Common myeloid progenitor, CD34-positive (primary cell): ENCODE measurements around the gene ANKRD24.
"Not testable (repeated sequence)": the region's sequence is repeated elsewhere in the genome, so short reads cannot be mapped to it uniquely, and the experiment has no call there.

Source experiments
- CTCF ChIA-PET: fragments of 350-600 bp; sonication (Branson Sonifier 250); formaldehyde crosslinking; loops from one replicate; lab custom pipeline; 2021; ENCODE audit warnings: antibody characterized with exemption; lab: Charles Lee
- POLR2A ChIA-PET: fragments of 350-600 bp; sonication (Branson Sonifier 250); formaldehyde crosslinking; loops from one replicate; lab custom pipeline; 2021; ENCODE audit warnings: antibody characterized with exemption; lab: Charles Lee
- DNase-seq, 3 donors: peaks; one replicate each; pipeline versions ENCODE4 v3.0.0 to v3.0.0-alpha.2; 2013
- H3K27ac ChIP-seq, 2 experiments: 1 replicate in 1 of 2; 2 replicates in 1 of 2; pipeline ENCODE4 v1.7.0; 2013; ENCODE audit warnings: inconsistent platforms in 2 of 2, low read length in 2 of 2, mild to moderate bottlenecking in 2 of 2, low read depth in 1 of 2, moderate library complexity in 1 of 2; ENCODE audit not compliant: severe bottlenecking in 2 of 2, insufficient read depth in 1 of 2, poor library complexity in 1 of 2
- H3K27me3 ChIP-seq, 5 experiments: replicated peaks in 2 of 5; 1 replicate in 3 of 5; 2 replicates in 2 of 5; pipeline versions ENCODE4 v1.6.1 to v1.7.0; 2013; ENCODE audit warnings: low read length in 4 of 5, mild to moderate bottlenecking in 2 of 5, moderate library complexity in 2 of 5, inconsistent platforms in 1 of 5; ENCODE audit not compliant: insufficient read depth in 5 of 5, control insufficient read depth in 4 of 5
- H3K36me3 ChIP-seq, 4 experiments: 1 replicate in 2 of 4; 2 replicates in 2 of 4; pipeline versions ENCODE4 v1.6.1 to v1.7.0; 2013; ENCODE audit warnings: low read length in 3 of 4, control low read depth in 1 of 4, mild to moderate bottlenecking in 1 of 4; ENCODE audit not compliant: control insufficient read depth in 4 of 4, insufficient read depth in 4 of 4
- H3K4me1 ChIP-seq, 4 experiments: 1 replicate in 3 of 4; 2 replicates in 1 of 4; pipeline versions ENCODE4 v1.6.1 to v1.7.1; 2013; ENCODE audit warnings: low read length in 3 of 4, mild to moderate bottlenecking in 3 of 4, control low read depth in 1 of 4, inconsistent platforms in 1 of 4, moderate library complexity in 1 of 4; ENCODE audit not compliant: control insufficient read depth in 4 of 4, insufficient read depth in 4 of 4; ENCODE audit errors: control extremely low read depth in 1 of 4
- H3K4me3 ChIP-seq, 7 experiments: 1 replicate in 4 of 7; 2 replicates in 3 of 7; pipeline versions ENCODE4 v1.5.1 to v1.7.0; 2013; ENCODE audit warnings: mild to moderate bottlenecking in 7 of 7, low read length in 6 of 7, moderate library complexity in 6 of 7, inconsistent platforms in 2 of 7, low read depth in 2 of 7, control low read depth in 1 of 7; ENCODE audit not compliant: insufficient read depth in 4 of 7, control insufficient read depth in 1 of 7; ENCODE audit errors: extremely low read depth in 1 of 7
- H3K9me3 ChIP-seq, 5 experiments: 1 replicate in 4 of 5; 2 replicates in 1 of 5; pipeline versions ENCODE4 v1.6.1 to v1.7.1; 2013; ENCODE audit warnings: low read length in 4 of 5, mild to moderate bottlenecking in 2 of 5, inconsistent platforms in 1 of 5, low read depth in 1 of 5, moderate library complexity in 1 of 5; ENCODE audit not compliant: control insufficient read depth in 4 of 5, insufficient read depth in 2 of 5; ENCODE audit errors: control extremely low read depth in 1 of 5
- WGBS: methylation state at CpG from one replicate; pipeline ENCODE4 v1.1.5; 2013; ENCODE audit not compliant: insufficient coverage; 5-methylcytosine and 5-hydroxymethylcytosine counted together

ANKRD24 gene

GRCh38 chr19:4274321-4274686 is 91.8 kb downstream of the ANKRD24 start:
- H3K9me3 ChIP-seq, POLR2A ChIA-PET: not testable (repeated sequence)

More at GRCh38 chr19:4274321-4274686, 91.8 kb downstream of the ANKRD24 start:
- DNase-seq, H3K27me3 ChIP-seq, H3K27ac ChIP-seq, H3K4me3 ChIP-seq: not testable (repeated sequence)
- peaks cover 0 to 27% (median 18%) of the 10 kb centered on the region in 4 experiments for H3K4me1 ChIP-seq
- WGBS: 96% methylated on average over 4 of the region's 6 CpGs
- H3K36me3 ChIP-seq: peaks cover 0 to 13% (median 6%) of the 10 kb centered on the region in 4 experiments
- CTCF ChIA-PET: interaction anchor here (1.0 to 1.7 kb wide), 3 partner anchors 10 to 78 kb away, joined by 3 to 7 read pairs (median 3); partner anchors contain the start of gene MPND
